OCI-LY1 (cell line): ENCODE results near the gene LRP1-AS.

Source experiments
- H2AFZ ChIP-seq: fragments of 200-600 bp; sonication (generic), shearing (Covaris generic); 2 replicates; pipeline ENCODE4 v1.6.0; 2014; ENCODE audit warnings: antibody characterized with exemption, mild to moderate bottlenecking, low read length
- H3F3A ChIP-seq: fragments of 200-600 bp; sonication (generic), shearing (Covaris generic); 2 replicates; pipeline ENCODE4 v1.6.0; 2014; ENCODE audit warnings: mild to moderate bottlenecking, antibody characterized with exemption, low read length, moderate library complexity; ENCODE audit not compliant: insufficient read depth
- H3K27ac ChIP-seq: fragments of 200-600 bp; sonication (generic); 2 replicates; pipeline ENCODE4 v1.5.1; 2014; ENCODE audit warnings: low read length, mixed run types, mild to moderate bottlenecking, low read depth; ENCODE audit not compliant: poor library complexity, severe bottlenecking
- H3K27me3 ChIP-seq: fragments of 200-600 bp; sonication (generic); 2 replicates; pipeline ENCODE4 v1.6.0; 2014; ENCODE audit warnings: antibody characterized with exemption, mild to moderate bottlenecking, low read length, moderate library complexity; ENCODE audit not compliant: insufficient read depth
- H3K36me3 ChIP-seq: fragments of 200-600 bp; sonication (generic); 2 replicates; pipeline ENCODE4 v1.6.1; 2014; ENCODE audit warnings: mild to moderate bottlenecking, antibody characterized with exemption, low read length, moderate library complexity, mixed read lengths; ENCODE audit not compliant: insufficient read depth
- H3K4me1 ChIP-seq: fragments of 200-600 bp; sonication (generic); 2 replicates; pipeline ENCODE4 v1.5.1; 2014; ENCODE audit warnings: mild to moderate bottlenecking, low read length, moderate library complexity; ENCODE audit not compliant: insufficient read depth, severe bottlenecking
- H3K4me2 ChIP-seq: fragments of 200-600 bp; sonication (generic), shearing (Covaris generic); 2 replicates; pipeline ENCODE4 v1.6.1; 2014; ENCODE audit warnings: low read length
- H3K4me3 ChIP-seq: fragments of 200-600 bp; sonication (generic); 2 replicates; pipeline ENCODE4 v1.5.1; 2014; ENCODE audit warnings: low read length, low read depth, mild to moderate bottlenecking, mixed read lengths; ENCODE audit not compliant: poor library complexity, severe bottlenecking
- H3K79me2 ChIP-seq: fragments of 200-600 bp; shearing (Covaris generic); 2 replicates; pipeline ENCODE4 v1.6.1; 2016; ENCODE audit warnings: mixed run types, low read length, mixed read lengths; ENCODE audit not compliant: insufficient read depth
- H3K9ac ChIP-seq: fragments of 200-600 bp; sonication (generic), shearing (Covaris generic); 2 replicates; pipeline ENCODE4 v1.6.1; 2014; ENCODE audit warnings: mild to moderate bottlenecking, low read length, mixed read lengths
- H3K9me2 ChIP-seq: fragments of 200-600 bp; sonication (generic), shearing (Covaris generic); 2 replicates; pipeline ENCODE4 v1.6.1; 2014; ENCODE audit warnings: low read depth, mild to moderate bottlenecking, low read length, mixed read lengths
- H3K9me3 ChIP-seq: fragments of 200-600 bp; shearing (Covaris generic); 2 replicates; pipeline ENCODE4 v1.6.1; 2014; ENCODE audit warnings: low read length, mixed read lengths
- H4K20me1 ChIP-seq: fragments of 200-600 bp; sonication (generic), shearing (Covaris generic); 2 replicates; pipeline ENCODE4 v1.6.0; 2016; ENCODE audit warnings: mild to moderate bottlenecking, low read length; ENCODE audit not compliant: insufficient read depth
- CTCF ChIP-seq: fragments of 200-600 bp; sonication (generic), shearing (Covaris generic); IDR thresholded peaks from 2 replicates; pipeline ENCODE4 v1.5.1; 2017; ENCODE audit warnings: mild to moderate bottlenecking, antibody characterized with exemption, low read length, moderate library complexity, mixed read lengths
- EZH2 ChIP-seq: fragments of 200-600 bp; sonication (generic), shearing (Covaris generic); IDR thresholded peaks from 2 replicates; pipeline ENCODE4 v1.8.0; 2017; ENCODE audit warnings: borderline replicate concordance, mixed run types, mild to moderate bottlenecking, antibody characterized with exemption, low read length, moderate library complexity, mixed read lengths

LRP1-AS gene

GRCh38 chr12:57129321-57129842 is 18.0 kb downstream of the LRP1-AS start:
- Histone ChIP-seq H3K27me3 (0 out of 2 replicates have a peak, but pooled peaks cover 7% of the 10 kb centered on the region), H3K9me2 (no peaks in the 10 kb centered on the region), H3F3A (no peaks in the 10 kb centered on the region), H3K4me3 (no peak overlapping the region), H3K9ac (no peak overlapping the region), H3K4me1 (peaks cover 12% of the 10 kb centered on the region), H2AFZ (no peak overlapping the region), H3K4me2 (no peak overlapping the region), H3K9me3 (no peaks in the 10 kb centered on the region), H3K36me3 (no peaks in the 10 kb centered on the region), H4K20me1 (no peaks in the 10 kb centered on the region), H3K27ac (no peak overlapping the region), H3K79me2 (no peaks in the 10 kb centered on the region)
- TF ChIP-seq EZH2, result no peak
- no peak for TF ChIP-seq CTCF

- H3F3A ChIP-seq, result no peaks in the 10 kb centered on the region
- 0 out of 2 replicates have a peak, but pooled peaks cover 11% of the 10 kb centered on the region for H3K27me3 ChIP-seq
- peaks cover 4% of the 10 kb centered on the region; the same call in 1 of the 2 replicates for H3K36me3 ChIP-seq
- peaks cover 2% of the 10 kb centered on the region; the same call in 1 of the 2 replicates for H3K9me3 ChIP-seq
- H3K9me2 ChIP-seq, result no peaks in the 10 kb centered on the region
- no peaks in the 10 kb centered on the region for H3K79me2 ChIP-seq
- H3K4me2 ChIP-seq, result peak overlapping the region; percentile 72
- H3K27ac ChIP-seq, result no peak overlapping the region
- no peak overlapping the region for H2AFZ ChIP-seq
- peaks cover 12% of the 10 kb centered on the region for H3K4me1 ChIP-seq
- no peaks in the 10 kb centered on the region for H4K20me1 ChIP-seq
- no peak overlapping the region; the same call in 1 of the 2 replicates for H3K9ac ChIP-seq
- TF ChIP-seq EZH2, result no peak
- no peak for TF ChIP-seq CTCF
- peak overlapping the region; percentile 58 for H3K4me3 ChIP-seq
Measured at GRCh38 chr12:57128519-57129247, 18.7 kb downstream of the LRP1-AS start.

- Histone ChIP-seq H3F3A (no peaks in the 10 kb centered on the region), H3K9me3 (peaks cover 3% of the 10 kb centered on the region; the same call in 1 of the 2 replicates), H4K20me1 (no peaks in the 10 kb centered on the region), H2AFZ (no peak within 1 kb of the TSS), H3K9me2 (no peaks in the 10 kb centered on the region), H3K27me3 (0 out of 2 replicates have a peak, but pooled peaks cover 17% of the 10 kb centered on the region), H3K79me2 (no peaks in the 10 kb centered on the region), H3K4me1 (peaks cover 12% of the 10 kb centered on the region), H3K4me3 (peak within 1 kb of the TSS; percentile 58), H3K36me3 (peaks cover 6% of the 10 kb centered on the region; the same call in 1 of the 2 replicates), H3K9ac (peak within 1 kb of the TSS; percentile 31), H3K4me2 (peak within 1 kb of the TSS; percentile 72), H3K27ac (no peak within 1 kb of the TSS)
- no peak for TF ChIP-seq EZH2
- TF ChIP-seq CTCF, result no peak
Measured at GRCh38 chr12:57127726-57128518, 19.5 kb downstream of the LRP1-AS start, which contains the start of gene LRP1. Gene LRP1 (plus strand): TSS chr12:57128483. CDS start chr12:57128965, 482 bp downstream.
